Loucy (cell line): ENCODE results near the gene TFAM.

Experiments used
- EZH2phosphoT487 ChIP-seq: fragments of 200-600 bp; IDR thresholded peaks from 2 replicates; pipeline ENCODE4 v1.6.1; 2018; ENCODE audit warnings: antibody characterized with exemption, mild to moderate bottlenecking, moderate library complexity, borderline replicate concordance
- TF ChIP-seq, protein P1 (sequence below): fragments of 200-600 bp; sonication (generic); conservative IDR thresholded peaks from 2 replicates; pipeline ENCODE4 v1.5.1; 2014; ENCODE audit warnings: mild to moderate bottlenecking, antibody characterized with exemption, low read length

- TF ChIP-seq, protein P1, sequence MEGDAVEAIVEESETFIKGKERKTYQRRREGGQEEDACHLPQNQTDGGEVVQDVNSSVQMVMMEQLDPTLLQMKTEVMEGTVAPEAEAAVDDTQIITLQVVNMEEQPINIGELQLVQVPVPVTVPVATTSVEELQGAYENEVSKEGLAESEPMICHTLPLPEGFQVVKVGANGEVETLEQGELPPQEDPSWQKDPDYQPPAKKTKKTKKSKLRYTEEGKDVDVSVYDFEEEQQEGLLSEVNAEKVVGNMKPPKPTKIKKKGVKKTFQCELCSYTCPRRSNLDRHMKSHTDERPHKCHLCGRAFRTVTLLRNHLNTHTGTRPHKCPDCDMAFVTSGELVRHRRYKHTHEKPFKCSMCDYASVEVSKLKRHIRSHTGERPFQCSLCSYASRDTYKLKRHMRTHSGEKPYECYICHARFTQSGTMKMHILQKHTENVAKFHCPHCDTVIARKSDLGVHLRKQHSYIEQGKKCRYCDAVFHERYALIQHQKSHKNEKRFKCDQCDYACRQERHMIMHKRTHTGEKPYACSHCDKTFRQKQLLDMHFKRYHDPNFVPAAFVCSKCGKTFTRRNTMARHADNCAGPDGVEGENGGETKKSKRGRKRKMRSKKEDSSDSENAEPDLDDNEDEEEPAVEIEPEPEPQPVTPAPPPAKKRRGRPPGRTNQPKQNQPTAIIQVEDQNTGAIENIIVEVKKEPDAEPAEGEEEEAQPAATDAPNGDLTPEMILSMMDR: no peak
- no peak for TF ChIP-seq EZH2phosphoT487
These were observed 15.4 kb downstream of the TFAM start for GRCh38 chr10:58400609-58401008.
